Astrocyte (in vitro differentiated cells and primary cell): ENCODE results near the gene RCE1.

Experiments
- CTCF ChIP-seq: IDR thresholded peaks from 2 replicates; pipeline ENCODE4 v1.5.1; 2011; ENCODE audit warnings: low read depth, mild to moderate bottlenecking, inconsistent platforms, low read length, moderate library complexity; ENCODE audit not compliant: insufficient read depth
- EZH2 ChIP-seq: IDR thresholded peaks from 2 replicates; pipeline ENCODE4 v1.6.1; 2012; ENCODE audit warnings: mild to moderate bottlenecking, low read length, inconsistent platforms; ENCODE audit not compliant: insufficient read depth

- TF ChIP-seq CTCF: no peak
- TF ChIP-seq EZH2: no peak
Observed at GRCh38 chr11:66864172-66864901, 21.1 kb downstream of the RCE1 start.
